Measurements from ENCODE around the gene KDM4B. TPM values are rescaled to one million over a fixed set of nuclear protein-coding genes. Genes with fewer than 3 reads are reported as not detected.
A peak's percentile ranks its signal among the peaks of the same experiment; 100 is the strongest.

The KDM4B gene
- total and polyA plus RNA-seq, 3 experiments from 2014 or later: 14.6 to 16.0 (median 14.6) TPM

DNA sequence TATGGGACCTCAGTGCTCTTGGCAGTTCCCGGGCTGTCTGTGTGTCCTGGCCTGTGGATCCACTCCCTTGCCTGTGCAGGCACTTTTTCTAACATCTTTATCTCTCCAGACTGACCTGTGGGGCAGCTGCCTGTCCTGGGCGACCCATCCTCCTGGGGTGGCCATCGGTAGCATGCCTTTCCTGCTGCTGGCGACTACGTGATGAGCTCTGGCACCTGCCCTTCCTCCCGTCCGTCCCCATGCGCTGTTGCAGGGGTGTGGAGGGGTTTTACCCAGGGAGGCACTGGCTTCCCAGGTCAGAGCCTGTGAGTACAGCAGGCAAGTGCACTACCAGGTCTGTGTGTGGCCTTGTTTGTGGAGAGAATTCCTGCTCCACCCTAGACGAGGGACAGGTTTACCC, 93.3 kb downstream of the KDM4B start:
- Mint-ChIP-seq H3K4me3 (no peak overlapping the region), H3K27ac (no peak overlapping the region), H3K4me1 (peaks cover 0 to 5% (median 2%) of the 10 kb centered on the region in 3 donors), H3K36me3 (peaks cover 21 to 56% (median 28%) of the 10 kb centered on the region in 3 donors), H3K27me3 (no peaks in the 10 kb centered on the region), H3K9me3 (peaks cover 0 to 11% (median 4%) of the 10 kb centered on the region in 5 donors)
- no peak for DNase-seq
- Histone ChIP-seq H3K4me3 (ENCODE audit: low read length) (no peak overlapping the region), H3K27me3 (ENCODE audit: insufficient read depth, low read length, poor library complexity, severe bottlenecking) (no peaks in the 10 kb centered on the region), H3K9me3 (ENCODE audit: low read length) (no peaks in the 10 kb centered on the region), H3K27ac (ENCODE audit: low read depth, low read length) (no peak overlapping the region), H3K4me1 (ENCODE audit: insufficient read depth, low read length) (no peaks in the 10 kb centered on the region), H3K36me3 (ENCODE audit: insufficient read depth, low read length) (no peaks in the 10 kb centered on the region)
- CTCF ChIA-PET: no interaction called here
- POLR2A ChIA-PET: no interaction called here

- ChIA-PET POLR2A (no interaction called here), CTCF (no interaction called here)
- Histone ChIP-seq H3K4me3 (ENCODE audit: low read length) (no peak overlapping the region), H3K27ac (ENCODE audit: low read depth, low read length) (no peak overlapping the region), H3K36me3 (ENCODE audit: insufficient read depth, low read length) (no peaks in the 10 kb centered on the region), H3K9me3 (ENCODE audit: low read length) (no peaks in the 10 kb centered on the region), H3K4me1 (ENCODE audit: insufficient read depth, low read length) (no peaks in the 10 kb centered on the region), H3K27me3 (ENCODE audit: insufficient read depth, low read length, poor library complexity, severe bottlenecking) (no peaks in the 10 kb centered on the region)
- peaks cover 0 to 11% (median 4%) of the 10 kb centered on the region in 5 donors for H3K9me3 Mint-ChIP-seq
- DNase-seq: no peak
- H3K36me3 Mint-ChIP-seq: peaks cover 17 to 50% (median 24%) of the 10 kb centered on the region in 3 donors
- no peak overlapping the region for H3K4me3 Mint-ChIP-seq
- H3K27me3 Mint-ChIP-seq: no peaks in the 10 kb centered on the region
- H3K27ac Mint-ChIP-seq: no peak overlapping the region
- peaks cover 0 to 2% (median 0%) of the 10 kb centered on the region in 3 donors for H3K4me1 Mint-ChIP-seq
These were observed 93.9 kb downstream of the KDM4B start for GRCh38 chr19:5062799-5063198.

DNA sequence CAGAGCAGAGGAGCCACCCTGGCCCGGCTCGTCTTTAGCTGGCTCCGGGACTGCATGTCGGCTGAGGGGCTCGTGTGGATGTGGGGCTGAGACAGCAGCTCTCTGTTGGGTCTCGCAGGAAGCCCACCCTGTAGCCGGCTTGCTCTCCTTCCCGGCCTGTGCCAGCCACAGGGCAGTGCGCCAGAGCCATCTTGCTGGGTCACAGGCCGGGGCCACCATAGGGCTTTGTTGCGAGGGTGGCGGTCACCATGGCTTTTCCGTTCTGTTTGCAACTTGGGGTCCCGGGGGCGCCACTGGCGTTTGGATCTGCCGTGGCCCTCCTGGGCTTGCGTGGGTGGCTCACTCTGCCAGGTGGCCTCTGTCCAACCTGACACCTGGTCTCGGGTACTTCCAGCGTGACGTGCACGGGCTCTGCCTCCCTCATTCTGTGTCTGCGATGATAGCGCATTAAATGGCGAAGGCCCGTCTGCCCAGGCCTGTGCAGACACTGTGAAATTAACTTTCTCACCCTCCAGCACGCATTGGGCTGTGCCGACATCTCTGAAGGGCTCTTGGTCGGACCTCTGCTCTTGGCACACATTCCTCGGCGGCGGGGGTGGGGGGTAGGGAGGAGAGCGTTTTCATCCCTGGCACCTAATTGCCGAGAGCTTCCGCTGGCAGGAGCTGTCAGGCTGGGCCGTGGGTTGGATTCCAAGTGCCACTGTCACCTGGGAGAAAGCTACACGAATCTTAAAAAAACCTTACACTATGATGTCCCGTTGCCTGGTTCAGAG, 95.1 kb downstream of the KDM4B start:
- H3K27ac Mint-ChIP-seq: no peak overlapping the region
- DNase-seq: no peak
- no peak overlapping the region for H3K27ac ChIP-seq (ENCODE audit: low read depth, low read length)
- no peaks in the 10 kb centered on the region for H3K27me3 ChIP-seq (ENCODE audit: insufficient read depth, low read length, poor library complexity, severe bottlenecking)
- peaks cover 17 to 44% (median 24%) of the 10 kb centered on the region in 3 donors for H3K36me3 Mint-ChIP-seq
- CTCF ChIA-PET: no interaction called here
- peaks cover 0 to 3% (median 2%) of the 10 kb centered on the region in 3 donors for H3K4me1 Mint-ChIP-seq
- peaks cover 0 to 11% (median 4%) of the 10 kb centered on the region in 5 donors for H3K9me3 Mint-ChIP-seq
- H3K27me3 Mint-ChIP-seq: no peaks in the 10 kb centered on the region
- H3K4me3 Mint-ChIP-seq: no peak overlapping the region
- no peaks in the 10 kb centered on the region for H3K4me1 ChIP-seq (ENCODE audit: insufficient read depth, low read length)
- POLR2A ChIA-PET: no interaction called here
- no peak overlapping the region for H3K4me3 ChIP-seq (ENCODE audit: low read length)
- no peaks in the 10 kb centered on the region for H3K36me3 ChIP-seq (ENCODE audit: insufficient read depth, low read length)
- no peaks in the 10 kb centered on the region for H3K9me3 ChIP-seq (ENCODE audit: low read length)

GRCh38 chr19:5064896-5065295, 96.0 kb downstream of the KDM4B start:
- ChIA-PET CTCF (no interaction called here), POLR2A (no interaction called here)
- no peaks in the 10 kb centered on the region for H3K27me3 ChIP-seq (ENCODE audit: insufficient read depth, low read length, poor library complexity, severe bottlenecking)
- H3K36me3 ChIP-seq (ENCODE audit: insufficient read depth, low read length): no peaks in the 10 kb centered on the region
- H3K27ac ChIP-seq (ENCODE audit: low read depth, low read length): no peak overlapping the region
- Mint-ChIP-seq H3K36me3 (peaks cover 17 to 41% (median 24%) of the 10 kb centered on the region in 3 donors), H3K4me3 (no peak overlapping the region), H3K4me1 (peaks cover 0 to 3% (median 2%) of the 10 kb centered on the region in 3 donors), H3K9me3 (peaks cover 0 to 11% (median 4%) of the 10 kb centered on the region in 5 donors), H3K27ac (no peak overlapping the region), H3K27me3 (no peaks in the 10 kb centered on the region)
- H3K9me3 ChIP-seq (ENCODE audit: low read length): no peaks in the 10 kb centered on the region
- H3K4me3 ChIP-seq (ENCODE audit: low read length): no peak overlapping the region
- no peaks in the 10 kb centered on the region for H3K4me1 ChIP-seq (ENCODE audit: insufficient read depth, low read length)
- no peak for DNase-seq

GRCh38 chr19:5065663-5066093, 96.8 kb downstream of the KDM4B start:
- H3K9me3 Mint-ChIP-seq: peaks cover 0 to 11% (median 4%) of the 10 kb centered on the region in 5 donors
- no peak for DNase-seq
- no peaks in the 10 kb centered on the region for H3K27me3 ChIP-seq (ENCODE audit: insufficient read depth, low read length, poor library complexity, severe bottlenecking)
- no peak overlapping the region for H3K4me3 ChIP-seq (ENCODE audit: low read length)
- H3K4me1 ChIP-seq (ENCODE audit: insufficient read depth, low read length): no peaks in the 10 kb centered on the region
- H3K36me3 ChIP-seq (ENCODE audit: insufficient read depth, low read length): no peaks in the 10 kb centered on the region
- no peak overlapping the region for H3K27ac Mint-ChIP-seq
- H3K36me3 Mint-ChIP-seq: peaks cover 17 to 43% (median 24%) of the 10 kb centered on the region in 3 donors
- CTCF ChIA-PET: no interaction called here
- peaks cover 0 to 3% (median 2%) of the 10 kb centered on the region in 3 donors for H3K4me1 Mint-ChIP-seq
- no peaks in the 10 kb centered on the region for H3K27me3 Mint-ChIP-seq
- no peak overlapping the region for H3K27ac ChIP-seq (ENCODE audit: low read depth, low read length)
- no peaks in the 10 kb centered on the region for H3K9me3 ChIP-seq (ENCODE audit: low read length)
- POLR2A ChIA-PET: no interaction called here
- no peak overlapping the region for H3K4me3 Mint-ChIP-seq

DNA sequence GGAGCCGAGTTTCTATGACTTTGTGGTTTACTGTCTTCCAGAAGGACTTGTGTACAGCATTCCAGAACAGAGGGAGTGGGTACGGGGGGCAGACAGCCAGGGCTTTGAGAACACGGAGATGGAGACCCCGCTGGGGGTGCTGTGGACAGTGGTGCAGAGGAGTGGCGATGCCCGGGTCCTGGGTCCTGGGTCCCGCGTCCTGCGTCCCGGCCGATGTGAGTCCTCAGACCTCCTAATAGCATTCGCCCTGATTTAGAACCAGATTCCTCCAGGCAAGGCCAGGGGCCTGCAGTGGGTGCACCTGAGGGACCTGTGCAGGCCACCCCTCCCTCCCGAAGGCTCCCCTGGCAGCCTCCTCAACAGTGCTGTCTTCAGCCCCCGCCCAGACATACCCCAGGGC, 97.9 kb downstream of the KDM4B start:
- Mint-ChIP-seq H3K4me3 (no peak overlapping the region), H3K36me3 (peaks cover 12 to 42% (median 14%) of the 10 kb centered on the region in 3 donors), H3K9me3 (peaks cover 0 to 10% (median 4%) of the 10 kb centered on the region in 5 donors), H3K27ac (peak overlapping the region in 1 of 8 donors; percentile 22), H3K4me1 (peaks cover 0 to 3% (median 0%) of the 10 kb centered on the region in 3 donors), H3K27me3 (no peaks in the 10 kb centered on the region)
- ChIA-PET POLR2A (no interaction called here), CTCF (interaction anchor here (0.8 kb wide), 1 partner anchor 257 kb away, joined by 3 read pairs; no protein-coding TSS in a partner anchor)
- no peaks in the 10 kb centered on the region for H3K27me3 ChIP-seq (ENCODE audit: insufficient read depth, low read length, poor library complexity, severe bottlenecking)
- no peaks in the 10 kb centered on the region for H3K4me1 ChIP-seq (ENCODE audit: insufficient read depth, low read length)
- H3K36me3 ChIP-seq (ENCODE audit: insufficient read depth, low read length): no peaks in the 10 kb centered on the region
- H3K9me3 ChIP-seq (ENCODE audit: low read length): no peaks in the 10 kb centered on the region
- no peak overlapping the region for H3K27ac ChIP-seq (ENCODE audit: low read depth, low read length)
- no peak overlapping the region for H3K4me3 ChIP-seq (ENCODE audit: low read length)
- DNase-seq: no peak

DNA sequence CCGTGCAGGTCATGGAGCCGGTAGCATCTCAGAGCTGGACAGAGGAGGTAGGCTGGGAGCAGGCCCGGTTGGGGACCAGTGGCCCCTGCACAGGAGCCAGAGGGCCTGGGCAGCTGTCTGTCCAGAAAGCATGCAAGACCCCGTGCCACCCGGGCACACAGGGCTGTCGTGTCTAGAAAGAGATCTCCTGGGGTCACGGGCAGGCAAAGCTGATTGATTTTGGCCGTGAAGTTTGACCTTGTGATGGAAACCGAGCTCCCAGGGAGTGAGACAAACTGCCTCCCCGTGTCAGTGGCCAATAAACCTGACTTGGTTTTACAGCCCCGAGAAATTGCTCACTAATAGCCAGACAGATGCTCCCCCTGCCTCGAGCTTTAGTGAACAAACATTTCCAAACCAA, 98.8 kb downstream of the KDM4B start:
- H3K4me3 ChIP-seq (ENCODE audit: low read length): no peak overlapping the region
- Mint-ChIP-seq H3K9me3 (peaks cover 0 to 6% (median 2%) of the 10 kb centered on the region in 5 donors), H3K36me3 (peaks cover 7 to 34% (median 9%) of the 10 kb centered on the region in 3 donors), H3K27me3 (no peaks in the 10 kb centered on the region), H3K4me1 (peaks cover 0 to 3% (median under 1%) of the 10 kb centered on the region in 3 donors), H3K4me3 (no peak overlapping the region), H3K27ac (peak overlapping the region in 1 of 8 donors; percentile 33)
- ChIA-PET CTCF (no interaction called here), POLR2A (no interaction called here)
- H3K27ac ChIP-seq (ENCODE audit: low read depth, low read length): no peak overlapping the region
- no peaks in the 10 kb centered on the region for H3K9me3 ChIP-seq (ENCODE audit: low read length)
- no peak for DNase-seq
- H3K36me3 ChIP-seq (ENCODE audit: insufficient read depth, low read length): no peaks in the 10 kb centered on the region
- H3K4me1 ChIP-seq (ENCODE audit: insufficient read depth, low read length): no peaks in the 10 kb centered on the region
- H3K27me3 ChIP-seq (ENCODE audit: insufficient read depth, low read length, poor library complexity, severe bottlenecking): no peaks in the 10 kb centered on the region

GRCh38 chr19:5068233-5069072, 99.5 kb downstream of the KDM4B start:
- no peak overlapping the region for H3K4me3 Mint-ChIP-seq
- Histone ChIP-seq H3K36me3 (ENCODE audit: insufficient read depth, low read length) (no peaks in the 10 kb centered on the region), H3K27me3 (ENCODE audit: insufficient read depth, low read length, poor library complexity, severe bottlenecking) (no peaks in the 10 kb centered on the region), H3K4me1 (ENCODE audit: insufficient read depth, low read length) (no peaks in the 10 kb centered on the region), H3K9me3 (ENCODE audit: low read length) (no peaks in the 10 kb centered on the region), H3K27ac (ENCODE audit: low read depth, low read length) (no peak overlapping the region), H3K4me3 (ENCODE audit: low read length) (no peak overlapping the region)
- H3K27me3 Mint-ChIP-seq: no peaks in the 10 kb centered on the region
- POLR2A ChIA-PET: no interaction called here
- DNase-seq: no peak
- CTCF ChIA-PET: no interaction called here
- H3K36me3 Mint-ChIP-seq: peaks cover 0 to 32% (median 3%) of the 10 kb centered on the region in 3 donors
- peaks cover 3 to 6% (median 4%) of the 10 kb centered on the region in 3 donors for H3K4me1 Mint-ChIP-seq
- H3K27ac Mint-ChIP-seq: peak overlapping the region in 1 of 8 donors; percentile 29
- H3K9me3 Mint-ChIP-seq: no peaks in the 10 kb centered on the region
